22Rv1 (cell line): Measurements from ENCODE around the gene VEGFD.

Experiments used
- H3K27ac ChIP-seq: fragments of 450-650 bp; 2 replicates; pipeline ENCODE4 v1.5.1; 2017
- CTCF ChIP-seq: fragments of 450-650 bp; IDR thresholded peaks from 2 replicates; pipeline ENCODE4 v1.5.1; 2017; ENCODE audit warnings: mild to moderate bottlenecking
- ZFX ChIP-seq: fragments of 450-650 bp; IDR thresholded peaks from 2 replicates; pipeline ENCODE4 v1.6.1; 2017; ENCODE audit warnings: antibody characterized with exemption, borderline replicate concordance

VEGFD gene

GRCh38 chrX:15314472-15314871, 69.7 kb downstream of the VEGFD start:
- TF ChIP-seq ZFX (no peak), CTCF (no peak)
- no peak overlapping the region for H3K27ac ChIP-seq

- TF ChIP-seq ZFX (no peak), CTCF (no peak)
- peak overlapping the region; percentile 92 for H3K27ac ChIP-seq
Measured at GRCh38 chrX:15311119-15311518, 73.1 kb downstream of the VEGFD start.

- peak overlapping the region; percentile 92 for H3K27ac ChIP-seq
- TF ChIP-seq ZFX, result no peak
- no peak for TF ChIP-seq CTCF
Measured at GRCh38 chrX:15310117-15310516, 74.1 kb downstream of the VEGFD start.

GRCh38 chrX:15305899-15306298, 78.3 kb downstream of the VEGFD start:
- peak overlapping the region; percentile 17; the same call in 1 of the 2 replicates for H3K27ac ChIP-seq

GRCh38 chrX:15301924-15302323, 82.3 kb downstream of the VEGFD start:
- H3K27ac ChIP-seq, result peak overlapping the region; percentile 93
- TF ChIP-seq CTCF, result no peak
- no peak for TF ChIP-seq ZFX

GRCh38 chrX:15299941-15300851, 84.0 kb downstream of the VEGFD start:
- TF ChIP-seq CTCF (peak; percentile 56), ZFX (no peak)
- peak overlapping the region; percentile 93 for H3K27ac ChIP-seq

GRCh38 chrX:15298780-15299179, 85.4 kb downstream of the VEGFD start:
- TF ChIP-seq CTCF (no peak), ZFX (no peak)
- H3K27ac ChIP-seq, result peak overlapping the region; percentile 93
